ENCODE data around the gene NOMO2. TPM values are rescaled to one million over a fixed set of nuclear protein-coding genes. Genes with fewer than 3 reads are reported as not detected.
"Not testable (repeated sequence)": the region's sequence is repeated elsewhere in the genome, so short reads cannot be mapped to it uniquely, and the experiment has no call there.

NOMO2 gene
- polyA plus RNA-seq, 1 donor: 83.8 TPM

DNA sequence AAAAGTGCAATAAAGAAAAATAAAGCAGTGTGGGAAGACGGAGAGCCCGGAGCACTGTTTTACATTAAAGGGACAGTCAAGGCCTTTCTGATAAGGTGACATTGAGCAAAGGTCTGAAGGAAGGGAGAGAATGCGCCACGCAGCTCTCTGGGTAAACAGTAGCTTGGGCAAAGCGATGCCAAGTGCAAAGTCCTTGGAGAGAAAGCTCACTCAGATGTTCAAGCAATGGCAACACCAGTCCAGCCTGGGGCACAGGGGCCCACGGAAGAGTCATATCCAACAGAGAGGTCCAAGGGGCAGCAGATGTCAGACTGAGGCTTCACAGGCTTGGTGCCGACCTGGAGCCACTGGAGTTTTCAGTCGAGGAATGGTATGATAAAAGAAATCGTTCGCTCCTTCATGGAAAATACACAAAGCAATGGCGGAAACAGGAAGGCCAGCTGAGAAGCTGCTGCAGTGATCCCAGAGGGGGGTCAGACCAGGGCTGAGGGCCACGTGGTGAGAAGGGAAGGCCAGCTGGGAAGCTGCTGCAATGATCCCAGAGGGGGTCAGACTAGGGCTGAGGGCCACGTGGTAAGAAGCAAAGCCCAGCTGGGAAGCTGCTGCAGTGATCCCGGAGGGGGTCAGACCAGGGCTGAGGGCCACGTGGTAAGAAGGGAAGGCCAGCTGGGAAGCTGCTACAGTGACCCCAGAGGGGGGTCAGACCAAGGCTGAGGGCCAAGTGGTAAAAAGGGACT, 40.3 kb downstream of the NOMO2 start:
- not testable (repeated sequence) for DNase-seq

DNA sequence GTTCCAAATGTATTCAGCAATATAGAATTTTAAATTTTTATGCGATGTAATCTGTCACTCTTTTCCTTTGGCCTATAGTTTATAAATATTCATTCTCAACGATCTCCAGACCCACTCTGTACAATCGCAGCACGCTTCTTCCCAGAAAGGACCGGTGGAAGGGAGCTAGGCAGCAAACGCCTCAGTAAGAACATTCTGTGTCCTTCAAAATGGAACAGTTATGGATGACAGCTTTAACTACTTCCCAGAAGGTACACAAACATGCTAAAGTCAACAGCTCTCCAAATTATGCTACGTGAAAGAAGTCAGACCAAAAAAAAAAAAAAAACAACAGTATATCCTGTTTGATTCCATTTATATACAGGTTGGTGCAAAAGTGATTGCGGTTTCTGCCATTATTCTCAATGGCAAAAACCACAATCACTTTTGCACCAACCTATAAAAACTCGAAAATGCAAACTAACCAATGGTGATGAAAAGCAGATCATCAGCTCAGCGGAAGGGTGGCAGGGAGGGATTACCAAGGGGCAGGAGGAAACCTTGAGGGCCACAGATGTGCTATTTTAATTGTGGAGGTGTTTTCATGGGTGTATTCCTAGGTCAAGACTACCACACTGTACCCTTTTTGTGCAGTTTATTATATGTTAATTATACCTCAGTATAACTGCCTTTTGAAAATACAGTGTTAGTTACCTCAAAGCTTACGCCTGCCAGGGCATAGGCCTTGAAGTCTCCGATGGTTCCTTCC, 43.2 kb downstream of the NOMO2 start:
- not testable (repeated sequence) for DNase-seq

GRCh38 chr16:18498430-18498829, 63.5 kb downstream of the NOMO2 start:
- not testable (repeated sequence) for DNase-seq

DNA sequence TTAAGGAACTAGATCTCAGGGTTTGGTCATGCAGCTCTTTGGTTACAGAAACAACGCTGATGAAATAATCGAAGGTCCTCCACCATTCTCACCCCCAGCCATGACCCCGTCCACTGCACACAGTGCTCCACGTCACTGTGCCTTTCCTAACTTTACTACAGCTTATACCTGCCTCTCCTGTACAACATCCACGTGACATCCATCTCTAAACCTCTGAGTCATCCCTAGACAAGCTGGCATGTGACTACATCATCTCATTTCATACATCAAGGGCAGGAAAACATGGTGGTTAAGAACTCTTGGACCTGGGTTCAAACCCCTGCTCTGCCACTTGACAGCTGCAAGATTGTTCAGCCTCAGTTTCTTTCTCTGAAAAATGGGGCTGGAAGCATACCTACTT, 64.9 kb downstream of the NOMO2 start:
- not testable (repeated sequence) for DNase-seq

- DNase-seq: not testable (repeated sequence)
Observed at GRCh38 chr16:18492118-18492897, 69.6 kb downstream of the NOMO2 start.

DNA sequence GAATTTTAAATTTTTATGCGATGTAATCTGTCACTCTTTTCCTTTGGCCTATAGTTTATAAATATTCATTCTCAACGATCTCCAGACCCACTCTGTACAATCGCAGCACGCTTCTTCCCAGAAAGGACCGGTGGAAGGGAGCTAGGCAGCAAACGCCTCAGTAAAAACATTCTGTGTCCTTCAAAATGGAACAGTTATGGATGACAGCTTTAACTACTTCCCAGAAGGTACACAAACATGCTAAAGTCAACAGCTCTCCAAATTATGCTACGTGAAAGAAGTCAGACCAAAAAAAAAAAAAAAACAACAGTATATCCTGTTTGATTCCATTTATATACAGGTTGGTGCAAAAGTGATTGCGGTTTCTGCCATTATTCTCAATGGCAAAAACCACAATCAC, 125.9 kb downstream of the NOMO2 start:
- not testable (repeated sequence) for DNase-seq

DNA sequence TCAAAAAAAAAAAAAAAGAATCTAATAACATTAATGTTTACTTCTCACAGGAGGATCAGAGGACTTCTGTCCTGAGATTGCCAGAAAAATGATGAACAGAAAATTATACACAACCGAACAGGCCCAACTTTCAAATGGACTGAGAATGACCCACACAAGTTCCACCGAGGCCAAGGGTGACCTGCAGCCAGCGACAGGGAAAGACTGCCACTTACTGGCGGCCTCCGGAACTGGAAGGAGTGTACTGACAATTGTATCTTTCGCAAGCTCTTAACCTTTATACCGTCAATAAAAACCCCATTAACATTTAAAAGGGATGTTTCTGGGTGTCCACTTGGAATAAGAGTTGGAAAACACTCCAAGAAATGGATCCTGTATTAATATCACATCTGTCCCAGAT, 146.1 kb downstream of the NOMO2 start:
- DNase-seq: not testable (repeated sequence)

DNA sequence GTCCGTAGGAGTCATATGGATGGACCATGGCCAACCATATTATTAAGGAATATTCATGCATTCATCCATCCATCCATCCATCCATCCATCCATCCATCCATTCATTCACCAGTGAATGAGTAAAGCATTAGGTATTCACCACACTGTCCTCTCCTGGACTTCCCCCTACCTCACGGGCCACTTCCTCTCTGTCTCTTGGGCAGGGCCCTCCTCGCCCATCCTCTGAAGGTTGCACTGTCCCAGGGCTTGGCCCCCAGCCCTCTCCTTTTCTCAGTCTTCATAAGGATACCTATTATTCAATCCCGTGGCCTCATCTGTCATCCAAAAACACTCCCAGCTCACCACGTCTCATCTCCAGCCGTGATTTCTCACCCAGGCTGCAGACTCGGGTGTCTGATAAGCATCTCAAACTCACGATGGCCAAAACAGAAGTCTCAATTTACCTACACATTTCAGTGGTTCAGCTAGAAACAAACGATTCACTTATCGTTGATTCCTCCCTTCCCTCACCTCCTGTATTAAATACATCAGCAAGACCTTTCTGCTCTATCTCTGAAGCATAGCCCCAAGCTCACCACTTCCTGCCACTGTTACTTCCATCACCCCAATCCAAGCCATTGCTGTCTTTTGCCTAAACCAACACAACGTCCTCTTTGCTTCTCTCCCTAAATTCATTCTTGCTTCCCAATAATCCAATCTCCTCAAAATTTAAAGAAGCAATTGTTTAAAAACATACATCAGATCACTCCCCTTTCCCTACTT, 152.2 kb downstream of the NOMO2 start:
- DNase-seq: not testable (repeated sequence)

DNA sequence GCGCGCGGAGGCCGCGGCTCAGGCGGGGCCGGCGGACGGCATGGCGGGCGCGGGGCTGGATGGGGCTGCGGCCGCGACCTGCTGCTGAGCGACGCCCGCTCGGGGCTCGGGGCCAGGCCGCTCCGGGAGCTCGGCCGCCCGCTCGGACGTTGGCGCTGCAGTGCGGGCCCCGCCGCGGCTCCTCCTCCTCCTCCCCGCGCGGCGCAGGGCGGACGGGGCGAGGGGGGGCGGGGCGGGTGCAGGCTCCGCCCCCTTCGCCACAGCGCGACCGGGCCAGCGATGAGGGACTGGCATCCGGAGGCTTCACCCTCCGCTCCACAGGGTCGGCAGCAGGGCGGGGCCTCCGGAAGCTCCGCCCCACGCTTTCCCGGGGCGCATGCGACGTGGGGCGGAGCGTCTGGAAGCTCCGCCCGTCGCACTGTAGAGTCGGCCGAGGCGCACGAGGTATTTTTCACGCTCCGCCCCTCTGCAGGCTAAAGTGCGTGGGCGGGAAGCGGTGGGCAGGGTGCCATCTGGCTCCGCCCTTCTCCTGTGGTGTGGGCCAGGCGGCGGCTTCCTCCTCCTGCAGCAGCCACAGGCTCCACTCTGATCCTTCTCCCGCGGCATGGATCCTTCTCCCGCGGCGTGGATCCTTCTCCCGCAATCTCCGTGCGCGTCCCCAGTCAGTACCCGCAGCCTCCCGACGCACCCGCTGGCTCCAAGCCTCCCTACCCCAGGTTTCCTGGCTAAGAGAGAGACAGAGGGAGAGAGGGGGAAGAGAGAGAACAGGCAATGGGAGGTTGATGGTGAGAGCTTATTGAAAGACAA, 159.8 kb downstream of the NOMO2 start:
- DNase-seq: not testable (repeated sequence)

GRCh38 chr16:18401159-18401558, 160.7 kb downstream of the NOMO2 start:
- DNase-seq: not testable (repeated sequence)

DNA sequence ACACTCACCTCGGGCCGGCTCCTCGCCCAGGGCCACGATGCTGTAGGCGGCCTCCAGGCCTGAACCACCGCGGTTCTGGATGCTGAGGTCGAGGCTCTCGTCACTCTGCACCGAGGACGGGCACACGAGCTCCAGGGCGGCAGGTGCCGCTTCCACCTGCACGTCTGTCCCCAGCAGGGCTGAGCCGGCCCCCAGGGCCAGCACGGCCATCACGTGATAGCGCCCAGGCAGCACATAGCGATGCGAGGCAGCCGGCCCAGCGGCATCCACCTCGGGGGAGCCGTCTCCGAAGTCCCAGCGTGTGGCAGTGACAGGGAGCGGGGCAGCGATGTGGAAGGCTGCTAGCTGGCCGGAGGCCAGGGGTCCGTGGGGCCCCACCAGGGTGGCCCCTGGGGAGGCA, 167.5 kb downstream of the NOMO2 start:
- not testable (repeated sequence) for DNase-seq

- DNase-seq: not testable (repeated sequence)
Observed at GRCh38 chr16:18387767-18388166, 174.1 kb downstream of the NOMO2 start.

- not testable (repeated sequence) for DNase-seq
Observed at GRCh38 chr16:18386517-18386916, 175.4 kb downstream of the NOMO2 start.

DNA sequence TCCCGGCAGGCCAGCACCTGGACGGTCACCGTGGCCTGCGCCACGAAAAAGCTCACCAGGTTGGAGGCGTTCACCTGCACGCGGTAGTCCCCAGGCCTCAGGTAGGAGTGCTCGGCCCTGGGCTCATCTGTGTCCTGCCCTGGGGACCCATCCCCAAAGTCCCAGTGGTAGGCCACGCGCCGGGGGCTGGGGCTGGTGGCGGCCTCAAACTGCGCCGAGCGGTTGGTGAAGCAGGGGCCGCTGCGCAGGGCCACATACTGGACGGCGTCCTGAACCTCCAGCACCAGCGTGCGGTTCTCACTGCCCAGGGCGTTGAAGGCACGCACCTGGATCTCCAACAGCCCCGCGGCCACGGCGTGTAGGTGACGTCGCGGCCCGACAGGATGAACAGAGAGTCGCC, 176.6 kb downstream of the NOMO2 start:
- not testable (repeated sequence) for DNase-seq

GRCh38 chr16:18384869-18385268, 177.0 kb downstream of the NOMO2 start:
- not testable (repeated sequence) for DNase-seq

GRCh38 chr16:18384098-18384636, 177.7 kb downstream of the NOMO2 start:
- not testable (repeated sequence) for DNase-seq

GRCh38 chr16:18382696-18383095, 179.2 kb downstream of the NOMO2 start:
- DNase-seq: not testable (repeated sequence)

Data from left kidney (tissue), 2 donors.